Measurements from ENCODE around the gene SLC50A1.
A peak's percentile ranks its signal among the peaks of the same experiment; 100 is the strongest.

The SLC50A1 gene

DNA sequence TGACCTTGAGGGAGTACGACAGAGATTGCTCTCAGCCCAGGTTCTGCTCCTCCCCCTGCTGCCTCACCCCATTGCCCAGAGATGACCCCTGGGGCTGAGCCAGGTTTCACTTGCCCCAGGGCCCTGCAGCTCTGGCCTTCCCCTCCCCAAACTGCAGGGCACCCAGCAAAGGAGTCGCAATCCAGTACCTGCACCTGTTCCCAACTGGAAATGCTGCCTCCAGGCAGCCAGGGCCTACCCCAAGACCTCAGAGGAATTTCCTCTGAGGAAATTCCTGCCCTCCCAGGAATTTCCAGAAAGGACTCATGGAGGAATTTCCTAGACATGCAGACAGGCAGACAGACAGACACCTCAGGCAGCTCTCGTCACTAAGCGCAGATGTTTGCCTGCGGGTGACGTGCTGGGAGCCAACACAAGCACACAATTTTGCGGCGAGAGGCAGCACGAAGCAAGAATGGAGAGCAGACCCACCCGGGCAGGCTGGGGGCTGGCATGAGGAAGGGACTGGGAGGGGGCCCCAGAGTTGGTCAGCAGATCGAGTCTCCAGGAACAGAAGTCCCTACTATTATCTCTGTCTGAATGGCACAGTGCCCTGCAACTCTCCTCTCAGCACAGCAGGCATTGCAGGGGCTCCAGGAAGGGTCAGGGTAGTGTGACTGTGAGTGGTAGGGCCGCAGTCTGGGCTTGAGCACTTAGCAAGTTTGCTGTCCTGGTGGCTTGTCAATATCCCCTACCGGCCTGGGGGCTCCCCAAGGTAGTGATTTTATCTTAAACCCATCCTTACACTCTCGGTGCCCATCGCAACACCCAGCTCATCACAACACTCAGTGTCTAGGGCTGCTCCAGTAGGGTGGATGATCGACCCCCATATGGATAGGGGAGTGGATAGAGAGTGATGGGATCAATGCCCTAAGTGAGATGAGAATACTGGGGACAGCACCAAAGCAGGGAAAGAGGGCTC, 10.9 kb upstream of the SLC50A1 start:
- H3K4me3 ChIP-seq, result no peak overlapping the region
- in situ Hi-C loops (cut with MboI; ENCODE audit: low sequenced_read_pairs), result no loop called here
- H3K36me3 ChIP-seq (replicated peaks), result no peaks in the 10 kb centered on the region
- no peaks in the 10 kb centered on the region; the same call in 1 of the 2 replicates for H3K27me3 ChIP-seq (ENCODE audit: low read depth)
- peaks cover 28% of the 10 kb centered on the region for H3K4me1 ChIP-seq
- H3K9me3 ChIP-seq, result no peaks in the 10 kb centered on the region
- DNase-seq (ENCODE audit: low spot score in 2 of 2), result no peak

DNA sequence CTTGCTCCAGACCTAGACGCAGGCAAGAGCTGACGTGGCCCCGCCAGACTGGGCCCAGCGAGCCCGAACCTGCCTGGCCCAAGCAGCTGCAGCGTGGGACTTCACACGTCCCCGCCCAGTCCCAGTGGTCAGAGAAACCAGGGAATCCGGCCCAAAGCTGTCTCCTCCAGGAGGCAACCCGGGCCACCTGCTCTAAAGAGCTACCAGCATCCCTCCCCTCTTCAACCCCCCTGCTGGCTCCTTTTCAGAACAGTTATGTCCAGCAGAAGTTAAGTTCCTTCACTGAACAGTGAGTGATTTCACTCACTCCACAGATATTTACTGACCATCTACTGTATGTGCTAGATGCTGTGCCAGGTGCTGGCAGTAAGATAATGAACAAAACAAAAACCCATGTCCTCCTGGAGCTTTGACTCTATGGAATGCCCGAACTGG, 10.1 kb upstream of the SLC50A1 start:
- DNase-seq (ENCODE audit: low spot score in 2 of 2), result no peak
- no peaks in the 10 kb centered on the region; the same call in 1 of the 2 replicates for H3K27me3 ChIP-seq (ENCODE audit: low read depth)

DNA sequence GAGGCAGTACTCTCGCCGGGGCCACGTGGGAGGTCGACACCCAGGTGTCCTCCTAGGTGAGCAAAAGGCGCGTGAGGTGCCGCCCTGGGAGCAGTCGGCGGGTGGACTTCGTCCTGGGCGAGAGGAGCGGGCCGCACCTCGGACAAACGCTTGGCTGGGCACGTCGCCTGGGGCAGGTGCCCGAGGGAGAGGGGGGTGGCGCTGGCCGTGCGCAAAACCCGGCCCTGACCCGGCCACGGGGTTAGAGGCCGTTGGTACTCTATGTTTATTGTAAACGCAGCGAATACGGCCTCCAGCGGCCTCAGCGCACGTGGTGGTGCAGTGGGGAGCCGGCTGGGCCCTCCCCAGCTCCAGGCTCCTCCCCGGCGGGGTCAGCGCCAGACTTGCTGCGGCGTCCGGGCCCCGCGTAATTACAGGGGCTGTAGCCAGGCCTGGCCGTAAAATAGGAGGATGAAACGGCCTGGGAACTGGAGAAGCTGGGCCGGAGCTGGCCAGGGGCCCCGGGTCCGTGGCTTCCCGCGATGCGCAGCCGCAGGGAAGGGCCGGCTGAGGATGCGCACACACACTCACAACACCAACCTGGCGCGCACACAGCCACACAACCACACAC, 9.6 kb upstream of the SLC50A1 start:
- no peak overlapping the region; the same call in 1 of the 2 replicates for H3K4me3 ChIP-seq
- no peak for DNase-seq (ENCODE audit: low spot score in 2 of 2)
- H3K4me1 ChIP-seq, result peaks cover 33% of the 10 kb centered on the region
- no peaks in the 10 kb centered on the region; the same call in 1 of the 2 replicates for H3K27me3 ChIP-seq (ENCODE audit: low read depth)
- H3K9me3 ChIP-seq, result no peaks in the 10 kb centered on the region
- no peaks in the 10 kb centered on the region for H3K36me3 ChIP-seq (replicated peaks)
- in situ Hi-C loops (cut with MboI; ENCODE audit: low sequenced_read_pairs), result no loop called here

More for the DNA sequence above, 10.1 kb upstream of the SLC50A1 start:
- no peaks in the 10 kb centered on the region for H3K9me3 ChIP-seq
- in situ Hi-C loops (cut with MboI; ENCODE audit: low sequenced_read_pairs), result no loop called here
- no peak overlapping the region for H3K4me3 ChIP-seq
- H3K4me1 ChIP-seq, result peaks cover 33% of the 10 kb centered on the region
- H3K36me3 ChIP-seq (replicated peaks), result no peaks in the 10 kb centered on the region

DNA sequence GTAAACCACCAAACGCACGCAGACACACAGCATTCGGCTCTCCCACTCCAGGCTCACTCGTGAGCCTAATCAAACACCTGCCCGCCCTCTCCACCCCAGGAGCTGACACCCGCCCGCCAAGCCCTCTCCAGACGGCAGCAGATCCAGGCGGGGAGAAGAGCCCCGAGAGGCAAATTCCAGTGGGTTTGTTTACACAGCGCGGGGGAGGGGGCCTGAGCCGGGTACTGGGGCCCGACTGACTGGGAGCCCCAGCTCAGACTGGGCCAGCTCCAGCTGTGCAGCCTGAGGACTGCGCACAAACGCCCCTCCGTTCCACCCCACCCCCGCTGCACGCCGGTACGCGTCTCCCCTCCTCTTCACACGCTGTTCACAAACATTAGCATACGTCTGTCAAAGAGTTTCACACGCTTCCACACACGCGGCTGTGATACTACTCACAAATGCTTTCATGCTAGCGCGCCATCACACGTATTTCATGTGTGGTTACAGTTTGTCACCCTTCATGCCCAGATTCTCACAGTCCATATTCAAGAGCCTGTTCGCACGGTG, 9.0 kb upstream of the SLC50A1 start:
- H3K4me1 ChIP-seq, result peaks cover 33% of the 10 kb centered on the region
- in situ Hi-C loops (cut with MboI; ENCODE audit: low sequenced_read_pairs), result no loop called here
- peak in 1 of 2 experiments; percentile 70 for DNase-seq (ENCODE audit: low spot score in 2 of 2)
- peaks cover 3% of the 10 kb centered on the region for H3K36me3 ChIP-seq (replicated peaks)
- H3K9me3 ChIP-seq, result no peaks in the 10 kb centered on the region
- H3K4me3 ChIP-seq, result peak overlapping the region; percentile 54
- no peaks in the 10 kb centered on the region for H3K27me3 ChIP-seq (ENCODE audit: low read depth)

DNA sequence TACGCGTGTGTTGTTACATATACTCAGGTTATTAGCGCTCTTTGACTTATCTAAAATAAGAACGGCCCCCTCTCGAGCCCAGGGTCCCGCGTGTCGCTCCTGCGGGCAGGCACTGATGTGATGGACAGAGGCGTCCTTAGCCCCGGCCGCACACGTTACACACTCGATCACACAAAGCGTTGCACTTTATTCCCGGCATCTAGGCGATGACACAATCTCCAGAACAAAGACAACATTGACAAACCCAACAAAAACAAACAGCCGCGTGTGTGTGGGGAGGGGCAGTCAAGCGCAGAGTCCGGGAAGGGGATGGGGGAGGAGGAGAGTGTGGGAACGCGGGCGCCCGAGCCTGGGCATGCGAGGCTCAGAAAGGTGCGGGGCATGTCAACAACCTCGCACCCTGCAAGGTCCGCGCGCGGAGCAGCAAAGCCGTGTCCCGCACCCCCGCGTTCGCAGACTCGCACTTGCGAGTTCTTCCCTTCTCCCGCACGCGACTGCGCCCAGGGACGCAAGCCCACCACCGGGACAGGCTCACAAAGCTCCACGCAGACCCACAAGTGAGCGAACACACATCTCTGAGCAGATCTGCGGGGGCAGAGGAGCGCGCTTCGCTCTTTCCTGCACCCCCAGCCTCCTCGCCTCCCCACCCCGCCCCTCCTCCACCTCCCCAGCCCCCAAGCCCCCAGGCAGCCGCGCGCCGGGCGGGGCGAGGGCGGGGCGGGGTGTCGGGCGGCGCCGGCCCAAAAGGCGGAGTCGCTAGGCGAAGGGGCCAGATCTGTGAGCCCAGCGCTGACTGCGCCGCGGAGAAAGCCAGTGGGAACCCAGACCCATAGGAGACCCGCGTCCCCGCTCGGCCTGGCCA, 8.3 kb upstream of the SLC50A1 start, which contains the start of gene EFNA1:
Gene EFNA1 (plus strand): TSS at position 772 of the 862 bp plus-strand sequence. CDS start 102 bp downstream, outside the sequence.
- DNase-seq (ENCODE audit: low spot score in 2 of 2), result peak; percentile 67 to 81
- Histone ChIP-seq H3K36me3 (replicated peaks) (peaks cover 10% of the 10 kb centered on the region), H3K4me3 (peak within 1 kb of the TSS; percentile 54), H3K9me3 (no peaks in the 10 kb centered on the region), H3K4me1 (peaks cover 33% of the 10 kb centered on the region), H3K27me3 (ENCODE audit: low read depth) (no peaks in the 10 kb centered on the region)
- in situ Hi-C loops (cut with MboI; ENCODE audit: low sequenced_read_pairs), result no loop called here

DNA sequence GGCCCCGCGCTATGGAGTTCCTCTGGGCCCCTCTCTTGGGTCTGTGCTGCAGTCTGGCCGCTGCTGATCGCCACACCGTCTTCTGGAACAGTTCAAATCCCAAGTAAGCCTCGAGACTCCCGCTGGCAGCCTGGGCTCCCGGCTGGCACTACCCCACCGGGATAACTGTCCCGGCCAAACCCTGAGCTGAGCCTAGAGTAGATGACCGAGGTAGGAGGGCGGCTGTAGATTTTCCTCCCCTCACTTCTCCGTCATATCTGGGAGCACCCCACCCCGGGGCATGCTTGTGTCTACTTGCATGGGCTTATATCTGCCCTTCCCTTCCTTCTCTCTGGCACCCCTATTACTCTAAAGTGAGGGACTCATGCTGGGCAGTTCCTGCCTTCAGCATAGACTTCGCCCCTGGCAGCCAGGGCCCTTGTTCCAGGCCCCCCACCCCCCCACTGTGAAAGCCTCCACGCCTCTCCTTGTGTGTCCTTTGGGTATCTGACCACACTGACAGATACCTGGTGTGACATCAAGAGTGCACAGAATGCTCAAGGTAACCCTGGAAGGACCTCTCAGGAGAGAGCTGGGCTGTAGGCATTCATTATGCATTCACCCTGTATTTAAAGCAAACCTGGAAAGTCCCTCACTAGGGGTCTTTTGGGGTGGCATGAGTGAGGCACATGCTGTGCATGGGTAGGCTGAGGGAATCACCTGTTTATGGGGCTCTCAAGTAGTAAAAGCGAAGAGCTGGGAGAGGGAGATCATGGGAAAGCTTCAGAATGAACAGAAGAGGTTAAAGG, 7.5 kb upstream of the SLC50A1 start:
- in situ Hi-C loops (cut with MboI; ENCODE audit: low sequenced_read_pairs), result no loop called here
- H3K27me3 ChIP-seq (ENCODE audit: low read depth), result no peaks in the 10 kb centered on the region

DNA sequence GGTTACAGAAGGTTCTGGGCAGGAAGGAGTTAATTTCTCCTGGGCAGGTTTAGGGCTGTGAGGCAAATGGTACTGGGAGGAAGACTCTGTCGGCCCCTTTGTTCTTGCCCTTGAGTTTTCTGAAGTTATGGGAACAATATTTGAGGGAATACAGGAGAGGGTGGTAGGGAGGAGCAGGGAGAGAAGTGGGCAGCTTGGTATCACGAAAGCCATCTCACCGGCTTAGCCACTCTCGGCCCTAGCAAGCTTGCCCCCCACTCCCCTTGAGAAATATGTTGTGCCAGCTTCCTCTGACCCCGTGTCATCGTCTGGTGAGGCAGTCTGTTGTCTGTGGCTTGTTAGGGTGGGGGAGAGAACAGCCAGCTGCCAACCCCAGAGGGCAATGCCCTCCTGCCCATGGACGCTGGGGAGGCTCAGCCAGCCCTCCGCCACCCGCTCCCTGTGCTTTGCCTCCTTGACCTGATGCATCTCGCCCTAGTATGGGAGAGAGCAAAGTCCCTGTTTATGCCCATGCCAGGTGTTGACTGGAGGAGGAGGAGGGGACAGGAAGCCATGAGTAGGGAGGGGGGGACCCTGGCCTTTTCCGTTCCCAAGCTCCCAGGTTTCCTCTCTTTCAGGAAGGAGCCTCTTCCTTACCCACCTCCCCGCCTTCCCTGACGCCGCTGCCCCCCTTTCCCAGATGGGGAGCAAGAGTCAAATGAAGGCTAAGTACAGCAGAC, 6.7 kb upstream of the SLC50A1 start:
- no peak for DNase-seq (ENCODE audit: low spot score in 2 of 2)
- peaks cover 12% of the 10 kb centered on the region for H3K36me3 ChIP-seq (replicated peaks)
- no peaks in the 10 kb centered on the region for H3K9me3 ChIP-seq
- H3K4me3 ChIP-seq, result peak overlapping the region; percentile 54
- H3K27me3 ChIP-seq (ENCODE audit: low read depth), result no peaks in the 10 kb centered on the region
- H3K4me1 ChIP-seq, result peaks cover 31% of the 10 kb centered on the region
- in situ Hi-C loops (cut with MboI; ENCODE audit: low sequenced_read_pairs), result no loop called here

More for the DNA sequence above, 7.5 kb upstream of the SLC50A1 start:
- DNase-seq (ENCODE audit: low spot score in 2 of 2), result no peak
- Histone ChIP-seq H3K9me3 (no peaks in the 10 kb centered on the region), H3K36me3 (replicated peaks) (peaks cover 10% of the 10 kb centered on the region), H3K4me1 (peaks cover 33% of the 10 kb centered on the region), H3K4me3 (peak overlapping the region; percentile 54)

DNA sequence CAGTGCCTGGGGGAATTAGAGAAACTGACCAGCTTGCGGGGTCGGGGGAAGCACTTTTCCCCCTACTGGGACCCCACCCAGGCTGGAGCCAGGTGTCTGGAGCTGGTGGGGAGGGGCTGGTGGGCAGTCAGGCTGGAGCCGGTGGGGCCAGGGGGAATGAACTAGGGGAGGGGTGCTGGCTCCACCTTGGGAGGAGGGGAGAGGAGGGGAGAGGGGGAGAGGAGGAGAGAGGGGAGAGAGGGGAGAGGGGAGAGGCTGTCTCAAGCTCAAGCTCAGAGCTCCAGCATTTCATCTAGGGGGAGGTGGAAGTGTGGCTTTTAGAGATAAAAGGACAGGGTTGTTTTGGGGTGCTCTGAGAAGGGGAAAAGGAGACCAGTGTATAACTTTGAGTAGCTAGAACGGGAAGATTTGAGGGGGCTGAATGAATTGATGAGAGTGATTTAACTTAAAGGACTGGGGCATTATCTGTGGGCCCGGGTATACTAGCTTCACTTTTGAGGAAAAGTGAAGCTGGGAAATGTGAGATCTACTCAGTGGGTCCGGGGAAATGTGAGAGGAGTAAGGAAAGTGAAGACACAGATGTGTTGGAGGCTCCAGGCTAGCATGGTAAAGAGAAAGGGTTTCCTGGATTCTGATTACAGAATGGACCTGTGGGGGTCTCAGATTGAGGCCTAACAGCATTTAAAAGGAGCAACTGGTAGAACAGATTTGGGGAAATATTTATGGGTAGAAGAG, 5.2 kb upstream of the SLC50A1 start:
- Histone ChIP-seq H3K4me1 (peaks cover 34% of the 10 kb centered on the region), H3K27me3 (ENCODE audit: low read depth) (no peaks in the 10 kb centered on the region), H3K4me3 (no peak overlapping the region), H3K36me3 (replicated peaks) (peaks cover 14% of the 10 kb centered on the region), H3K9me3 (no peaks in the 10 kb centered on the region)
- in situ Hi-C loops (cut with MboI; ENCODE audit: low sequenced_read_pairs), result no loop called here
- DNase-seq (ENCODE audit: low spot score in 2 of 2), result no peak

DNA sequence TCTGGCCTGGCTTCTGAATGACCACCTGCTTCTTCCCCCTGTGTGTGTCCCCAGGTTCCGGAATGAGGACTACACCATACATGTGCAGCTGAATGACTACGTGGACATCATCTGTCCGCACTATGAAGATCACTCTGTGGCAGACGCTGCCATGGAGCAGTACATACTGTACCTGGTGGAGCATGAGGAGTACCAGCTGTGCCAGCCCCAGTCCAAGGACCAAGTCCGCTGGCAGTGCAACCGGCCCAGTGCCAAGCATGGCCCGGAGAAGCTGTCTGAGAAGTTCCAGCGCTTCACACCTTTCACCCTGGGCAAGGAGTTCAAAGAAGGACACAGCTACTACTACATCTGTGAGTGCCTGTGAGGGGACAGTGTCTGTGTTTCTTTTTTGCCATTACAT, 4.4 kb upstream of the SLC50A1 start:
- H3K27me3 ChIP-seq (ENCODE audit: low read depth), result no peaks in the 10 kb centered on the region
- no peaks in the 10 kb centered on the region for H3K9me3 ChIP-seq
- H3K36me3 ChIP-seq (replicated peaks), result peaks cover 14% of the 10 kb centered on the region
- no peak overlapping the region for H3K4me3 ChIP-seq
- no peak for DNase-seq (ENCODE audit: low spot score in 2 of 2)
- peaks cover 33% of the 10 kb centered on the region for H3K4me1 ChIP-seq
- in situ Hi-C loops (cut with MboI; ENCODE audit: low sequenced_read_pairs), result no loop called here

DNA sequence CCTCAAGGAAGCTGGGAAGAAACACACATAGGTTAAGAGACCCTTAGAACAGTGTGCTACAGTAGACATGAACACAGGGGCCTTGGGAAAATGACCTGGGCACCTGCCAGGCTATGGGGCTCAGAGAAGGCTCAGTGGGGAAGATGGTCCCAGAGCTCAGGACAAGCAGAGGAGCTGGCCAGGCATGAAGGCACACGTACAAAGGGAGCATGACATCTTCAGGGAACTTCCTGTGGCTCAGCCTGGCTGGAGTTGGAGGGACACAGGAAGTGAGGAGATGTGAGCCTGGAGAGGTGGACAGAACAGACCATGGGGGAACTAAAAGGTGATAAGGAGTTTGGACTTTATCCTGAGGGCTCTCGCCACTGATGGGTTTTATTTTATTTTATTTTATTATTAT, 3.8 kb upstream of the SLC50A1 start:
- Histone ChIP-seq H3K4me1 (peaks cover 28% of the 10 kb centered on the region), H3K36me3 (replicated peaks) (peaks cover 14% of the 10 kb centered on the region), H3K27me3 (ENCODE audit: low read depth) (no peaks in the 10 kb centered on the region), H3K4me3 (no peak overlapping the region), H3K9me3 (no peaks in the 10 kb centered on the region)
- DNase-seq (ENCODE audit: low spot score in 2 of 2), result no peak
- in situ Hi-C loops (cut with MboI; ENCODE audit: low sequenced_read_pairs), result no loop called here

DNA sequence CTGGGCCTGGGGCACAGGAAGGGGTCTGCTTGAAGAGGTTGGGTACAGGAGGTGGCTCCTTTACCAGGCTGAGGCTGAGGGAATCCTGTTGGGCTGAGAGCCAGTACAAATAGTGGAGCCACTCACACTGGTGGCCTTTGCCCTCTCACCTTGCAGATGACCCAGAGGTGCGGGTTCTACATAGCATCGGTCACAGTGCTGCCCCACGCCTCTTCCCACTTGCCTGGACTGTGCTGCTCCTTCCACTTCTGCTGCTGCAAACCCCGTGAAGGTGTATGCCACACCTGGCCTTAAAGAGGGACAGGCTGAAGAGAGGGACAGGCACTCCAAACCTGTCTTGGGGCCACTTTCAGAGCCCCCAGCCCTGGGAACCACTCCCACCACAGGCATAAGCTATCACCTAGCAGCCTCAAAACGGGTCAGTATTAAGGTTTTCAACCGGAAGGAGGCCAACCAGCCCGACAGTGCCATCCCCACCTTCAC, 1.8 kb upstream of the SLC50A1 start:
- no peak for DNase-seq (ENCODE audit: low spot score in 2 of 2)
- no peaks in the 10 kb centered on the region for H3K9me3 ChIP-seq
- H3K4me3 ChIP-seq, result no peak overlapping the region
- peaks cover 26% of the 10 kb centered on the region for H3K36me3 ChIP-seq (replicated peaks)
- in situ Hi-C loops (cut with MboI; ENCODE audit: low sequenced_read_pairs), result no loop called here
- peaks cover 18% of the 10 kb centered on the region for H3K4me1 ChIP-seq
- no peaks in the 10 kb centered on the region for H3K27me3 ChIP-seq (ENCODE audit: low read depth)

All from HAP-1 (cell line).